NB4 (cell line): ENCODE data around the gene OTUD5.

Experiments used
- DNase-seq: peaks from one replicate; pipeline ENCODE4 v3.0.0; 2010; ENCODE audit warnings: low read depth
- H3K4me3 ChIP-seq: one replicate; pipeline ENCODE4 v1.5.1; 2011; ENCODE audit warnings: mild to moderate bottlenecking, low read depth, low read length, moderate library complexity
- MYC ChIP-seq: IDR thresholded peaks from 2 replicates; pipeline ENCODE4 v1.6.1; 2011; ENCODE audit warnings: low read depth, low read length
- POLR2A ChIP-seq: IDR thresholded peaks from 2 replicates; pipeline ENCODE4 v1.6.1; 2011; ENCODE audit warnings: mild to moderate bottlenecking; ENCODE audit not compliant: insufficient read length; ENCODE audit errors: extremely low read depth
- TF ChIP-seq, protein P1 (sequence below): IDR thresholded peaks from 2 replicates; pipeline ENCODE4 v1.6.1; 2011; ENCODE audit warnings: low read depth, low read length
- TF ChIP-seq, protein P2 (sequence below): IDR thresholded peaks from one replicate; pipeline ENCODE4 v1.5.1; 2012; ENCODE audit warnings: low read depth, low read length

OTUD5 gene

DNA sequence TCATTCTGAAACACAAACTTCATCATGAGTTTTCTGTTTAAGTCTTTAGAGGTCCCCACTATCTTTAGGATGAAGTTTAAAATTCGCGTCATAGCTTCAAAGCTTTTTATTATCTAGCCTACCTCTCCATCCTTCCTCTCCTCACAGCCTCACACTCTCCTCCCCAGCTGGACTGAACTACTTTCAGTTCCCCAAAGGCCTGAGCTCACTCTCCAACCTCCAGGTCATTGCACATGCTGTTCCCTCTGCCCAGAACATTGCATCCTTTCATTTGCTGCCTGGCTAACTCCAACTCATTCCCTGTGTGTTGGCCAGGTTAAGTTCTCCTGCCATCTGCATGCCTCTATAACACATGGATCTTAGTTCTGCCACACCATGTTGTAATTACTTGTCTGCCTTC is 2.9 kb upstream of the OTUD5 start:
- H3K4me3 ChIP-seq: no peak overlapping the region
- no peak for DNase-seq
- TF ChIP-seq MYC (no peak), POLR2A (no peak)
- TF ChIP-seq, protein P1, sequence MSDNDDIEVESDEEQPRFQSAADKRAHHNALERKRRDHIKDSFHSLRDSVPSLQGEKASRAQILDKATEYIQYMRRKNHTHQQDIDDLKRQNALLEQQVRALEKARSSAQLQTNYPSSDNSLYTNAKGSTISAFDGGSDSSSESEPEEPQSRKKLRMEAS: no peak
- TF ChIP-seq, protein P2, sequence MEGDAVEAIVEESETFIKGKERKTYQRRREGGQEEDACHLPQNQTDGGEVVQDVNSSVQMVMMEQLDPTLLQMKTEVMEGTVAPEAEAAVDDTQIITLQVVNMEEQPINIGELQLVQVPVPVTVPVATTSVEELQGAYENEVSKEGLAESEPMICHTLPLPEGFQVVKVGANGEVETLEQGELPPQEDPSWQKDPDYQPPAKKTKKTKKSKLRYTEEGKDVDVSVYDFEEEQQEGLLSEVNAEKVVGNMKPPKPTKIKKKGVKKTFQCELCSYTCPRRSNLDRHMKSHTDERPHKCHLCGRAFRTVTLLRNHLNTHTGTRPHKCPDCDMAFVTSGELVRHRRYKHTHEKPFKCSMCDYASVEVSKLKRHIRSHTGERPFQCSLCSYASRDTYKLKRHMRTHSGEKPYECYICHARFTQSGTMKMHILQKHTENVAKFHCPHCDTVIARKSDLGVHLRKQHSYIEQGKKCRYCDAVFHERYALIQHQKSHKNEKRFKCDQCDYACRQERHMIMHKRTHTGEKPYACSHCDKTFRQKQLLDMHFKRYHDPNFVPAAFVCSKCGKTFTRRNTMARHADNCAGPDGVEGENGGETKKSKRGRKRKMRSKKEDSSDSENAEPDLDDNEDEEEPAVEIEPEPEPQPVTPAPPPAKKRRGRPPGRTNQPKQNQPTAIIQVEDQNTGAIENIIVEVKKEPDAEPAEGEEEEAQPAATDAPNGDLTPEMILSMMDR: no peak

DNA sequence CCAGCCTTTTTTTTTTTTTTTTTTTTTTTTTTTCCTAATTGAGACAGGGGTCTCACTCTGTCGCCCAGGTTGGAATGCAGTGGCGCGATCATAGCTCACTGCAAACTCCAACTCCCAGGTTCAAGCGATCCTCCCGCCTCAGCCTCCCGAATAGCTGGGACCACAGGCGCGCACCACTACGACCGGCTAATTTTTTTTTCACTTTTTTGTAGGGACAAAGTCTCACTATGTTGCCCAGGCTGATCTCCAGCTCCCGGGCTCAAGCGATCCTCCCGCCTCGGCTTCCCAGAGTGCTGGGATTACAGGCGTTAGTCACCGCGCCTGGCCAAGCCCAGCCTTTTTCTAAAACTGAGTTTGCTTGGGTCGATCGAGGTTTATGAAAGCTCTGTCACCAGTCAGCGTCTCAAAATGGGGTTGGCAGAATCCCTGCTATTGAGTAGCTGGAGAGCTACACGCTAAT is 1.3 kb upstream of the OTUD5 start:
- DNase-seq: peak; percentile 36
- TF ChIP-seq, protein P2: no peak
- TF ChIP-seq MYC (no peak), POLR2A (no peak)
- TF ChIP-seq, protein P1: no peak
- peak overlapping the region; percentile 68 for H3K4me3 ChIP-seq

DNA sequence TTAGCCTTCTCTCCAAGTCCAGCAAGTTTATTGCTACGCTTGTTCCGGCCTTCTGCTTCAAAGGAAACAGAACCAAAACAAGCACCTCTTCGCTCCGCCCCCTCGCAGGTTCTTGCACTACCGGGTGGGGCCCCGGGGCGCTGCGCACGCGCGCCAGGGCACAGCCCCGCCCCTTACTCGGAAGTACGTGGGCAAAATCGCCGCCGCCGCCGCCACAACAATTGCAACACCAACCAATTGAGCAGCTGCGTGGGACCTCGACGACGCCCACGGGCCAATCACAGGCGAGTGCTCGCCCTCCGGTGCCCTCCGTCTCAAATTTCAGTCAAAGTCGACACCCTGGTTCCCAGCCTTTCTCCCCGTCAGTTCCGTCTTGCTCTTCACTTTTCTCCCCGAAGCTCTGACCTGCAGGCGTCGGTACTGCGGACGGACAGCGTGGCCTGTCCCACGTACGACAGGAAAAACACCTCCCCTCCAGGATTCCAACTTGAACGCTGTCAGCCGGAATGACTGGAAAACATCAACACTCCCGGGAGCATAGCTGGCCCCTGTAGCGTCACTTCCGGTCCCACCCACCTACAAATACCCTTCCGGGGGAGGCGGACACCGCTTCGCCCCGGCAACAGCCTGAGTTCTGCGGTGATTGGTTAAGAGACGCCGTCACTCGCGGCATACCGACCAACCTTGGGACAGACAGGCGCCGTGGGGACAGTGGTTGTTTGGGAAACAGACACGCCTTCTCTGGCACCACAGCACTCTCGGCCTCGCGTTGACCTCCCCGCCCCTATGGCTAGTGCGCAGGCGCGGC is 624 bp upstream of the OTUD5 start:
- H3K4me3 ChIP-seq: peak overlapping the region; percentile 72
- DNase-seq: peak; percentile 97
- TF ChIP-seq POLR2A: peak; percentile 26
- TF ChIP-seq, protein P1: no peak
- TF ChIP-seq, protein P2: no peak
- TF ChIP-seq MYC: 0 out of 2 replicates have a peak, but pooled peaks have one; percentile 28

DNA sequence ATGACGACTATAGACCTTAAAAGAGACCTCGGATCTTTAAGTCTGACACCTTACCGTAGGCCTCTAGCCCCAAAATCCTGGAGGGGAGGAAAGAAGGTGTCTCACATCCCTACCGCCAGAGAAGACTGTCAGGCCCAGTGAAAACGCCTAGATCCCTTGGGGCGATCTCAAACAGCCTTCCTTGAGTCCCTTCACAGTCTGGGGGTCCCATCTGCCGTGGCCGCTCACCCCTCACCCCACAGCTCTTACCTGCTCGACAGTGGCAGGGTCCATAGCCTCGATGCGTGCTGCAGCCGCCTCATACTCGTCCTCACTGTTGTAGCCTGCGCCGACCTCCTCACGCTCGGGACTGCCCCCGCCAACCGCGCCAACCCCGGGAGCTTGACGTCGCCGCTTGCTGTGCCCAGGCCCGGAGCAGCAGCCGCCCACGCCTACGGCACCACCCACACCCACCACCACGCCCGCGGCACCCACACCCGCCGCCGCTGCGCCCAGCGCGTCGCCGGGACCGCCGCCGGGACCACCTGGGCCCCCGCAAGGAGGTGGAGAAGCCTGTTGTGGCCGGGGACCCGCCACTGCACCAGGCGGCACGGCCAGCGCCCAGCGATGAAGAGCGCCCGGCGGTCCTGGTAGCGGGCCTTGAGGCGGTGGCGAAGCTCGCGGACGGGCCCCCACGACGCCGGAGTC is 536 bp downstream of the OTUD5 start:
- H3K4me3 ChIP-seq: peak overlapping the region; percentile 82
- TF ChIP-seq MYC (no peak), POLR2A (no peak)
- TF ChIP-seq, protein P1: no peak
- TF ChIP-seq, protein P2: no peak
- peak; percentile 39 for DNase-seq

DNA sequence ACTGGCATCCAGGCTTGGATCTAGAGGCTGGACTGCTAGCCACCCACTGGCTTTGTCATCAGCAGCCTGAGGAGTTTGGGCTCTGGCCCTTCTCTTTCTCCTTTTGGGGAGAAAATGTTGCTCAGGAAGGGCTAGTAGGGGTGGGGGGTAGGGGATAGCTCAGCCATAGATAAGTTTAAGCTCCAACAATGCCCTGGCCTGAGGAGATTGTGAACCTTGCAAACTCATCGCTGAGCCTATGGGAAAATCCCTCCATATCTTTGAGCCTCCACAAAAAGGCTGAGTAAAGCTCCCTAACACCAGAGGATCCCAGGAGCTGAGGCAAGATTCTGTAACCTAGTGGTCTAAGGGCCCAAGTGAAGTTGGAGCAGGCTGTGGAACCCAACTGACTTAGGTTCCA is 8.8 kb downstream of the OTUD5 start:
- no peak overlapping the region for H3K4me3 ChIP-seq
- DNase-seq: no peak
- TF ChIP-seq MYC (no peak), POLR2A (no peak)
- TF ChIP-seq, protein P1: no peak
- TF ChIP-seq, protein P2: no peak
